Activated CD8-positive, alpha-beta memory T cell treated with anti-CD3 and anti-CD28 coated beads, Interleukin-2, amount 50 U/mL, for 1 hour (primary cell): ENCODE measurements around the gene NLE1.
"Not testable (repeated sequence)": the region's sequence is repeated elsewhere in the genome, so short reads cannot be mapped to it uniquely, and the experiment has no call there.

Source experiments
- DNase-seq: peaks from one replicate; pipeline ENCODE4 v3.0.0-alpha.2; 2020; ENCODE audit errors: extremely low read depth

The NLE1 gene

GRCh38 chr17:35141681-35142466 is at the start of gene NLE1:
Gene NLE1 (minus strand): TSS chr17:35142303. CDS start chr17:35142275, 28 bp downstream.
- peak; percentile 51 for DNase-seq

- DNase-seq: no peak
These were observed 49.0 kb upstream of the NLE1 start for GRCh38 chr17:35191001-35191695.

GRCh38 chr17:35189291-35189690 is 47.2 kb upstream of the NLE1 start:
- no peak for DNase-seq

- DNase-seq: no peak
These were observed 46.0 kb upstream of the NLE1 start for GRCh38 chr17:35188111-35188510.

- DNase-seq: no peak
These were observed 45.4 kb upstream of the NLE1 start for GRCh38 chr17:35187481-35187880.

- DNase-seq: no peak
These were observed 43.7 kb upstream of the NLE1 start for GRCh38 chr17:35185849-35186248.

GRCh38 chr17:35184274-35184673 is 42.2 kb upstream of the NLE1 start:
- DNase-seq: no peak

GRCh38 chr17:35183332-35183731 is 41.2 kb upstream of the NLE1 start:
- DNase-seq: no peak

GRCh38 chr17:35179379-35179778 is 37.3 kb upstream of the NLE1 start:
- DNase-seq: not testable (repeated sequence)

- no peak for DNase-seq
These were observed 34.8 kb upstream of the NLE1 start for GRCh38 chr17:35176897-35177296.

- DNase-seq: no peak
These were observed 33.7 kb upstream of the NLE1 start for GRCh38 chr17:35175638-35176415.

GRCh38 chr17:35174835-35175334 is 32.8 kb upstream of the NLE1 start:
- no peak for DNase-seq

GRCh38 chr17:35172321-35172720 is 30.2 kb upstream of the NLE1 start:
- not testable (repeated sequence) for DNase-seq

GRCh38 chr17:35171834-35172233 is 29.7 kb upstream of the NLE1 start:
- DNase-seq: no peak

- no peak for DNase-seq
These were observed 29.1 kb upstream of the NLE1 start for GRCh38 chr17:35170968-35171771.

GRCh38 chr17:35169835-35170363 is 27.8 kb upstream of the NLE1 start:
- DNase-seq: no peak

- DNase-seq: no peak
These were observed 25.6 kb upstream of the NLE1 start for GRCh38 chr17:35167666-35168065.

- DNase-seq: no peak
These were observed 24.9 kb upstream of the NLE1 start for GRCh38 chr17:35167046-35167445.

GRCh38 chr17:35166526-35166925 is 24.4 kb upstream of the NLE1 start:
- no peak for DNase-seq

- DNase-seq: no peak
These were observed 22.6 kb upstream of the NLE1 start for GRCh38 chr17:35164716-35165115.

GRCh38 chr17:35163886-35164285 is 21.8 kb upstream of the NLE1 start:
- no peak for DNase-seq
